Bronchus fibroblast of lung (primary cell): ENCODE measurements around the gene ACTR1A. TPM values are rescaled to one million over a fixed set of nuclear protein-coding genes. Genes with fewer than 3 reads are reported as not detected.

ENCODE experiments used
- total RNA-seq: library from RNA; depleted of rRNA; stranded (reverse); fragments of >200 nt; gene quantifications from 2 replicates; pipeline ENCODE4 v1.2.3, GENCODE V29; 2015

Gene ACTR1A
- total RNA-seq: 158 and 161 TPM in 2 replicates

DNA sequence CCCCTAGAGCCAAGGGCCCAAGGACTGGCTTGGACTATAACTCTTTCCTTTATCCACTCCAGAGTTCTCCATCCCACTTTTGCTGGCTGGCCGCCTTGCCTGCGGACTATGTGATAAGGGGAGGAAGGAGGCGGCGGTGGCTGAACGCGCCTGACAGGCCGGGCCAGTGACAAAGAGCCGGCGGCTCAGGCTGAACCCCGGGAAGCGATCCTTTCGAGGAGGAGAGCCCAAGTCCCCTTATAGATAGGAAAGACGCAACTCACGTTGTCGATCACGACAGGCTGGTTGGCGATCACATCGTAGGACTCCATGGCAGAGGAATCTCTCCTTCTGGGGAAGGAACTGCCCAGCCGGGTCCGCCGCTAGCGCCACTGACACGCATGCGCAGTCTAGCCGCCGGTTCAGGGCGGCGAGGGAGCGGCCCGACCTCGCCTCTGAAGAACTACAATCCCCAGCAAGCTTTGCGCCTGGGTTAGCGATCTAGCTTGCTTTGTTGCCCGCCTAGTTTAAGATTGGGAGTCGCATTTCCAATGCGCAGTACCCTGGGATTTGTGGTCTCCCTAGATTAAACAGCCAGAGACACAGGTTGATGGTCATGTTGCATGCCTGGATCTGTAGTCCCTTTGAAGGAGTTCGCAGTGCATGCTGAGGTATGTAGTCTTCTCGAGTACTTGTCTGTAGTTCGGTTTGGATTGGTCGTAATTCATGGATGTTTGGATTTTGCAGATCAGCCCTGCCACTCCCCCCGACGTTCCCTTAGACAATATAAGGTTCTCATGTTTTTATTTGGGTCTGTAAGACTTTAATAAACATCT lies at the start of gene ACTR1A:
ACTR1A (minus strand) TSS at position 376 of the 815 bp plus-strand sequence; CDS start at position 311, 65 bp downstream.

DNA sequence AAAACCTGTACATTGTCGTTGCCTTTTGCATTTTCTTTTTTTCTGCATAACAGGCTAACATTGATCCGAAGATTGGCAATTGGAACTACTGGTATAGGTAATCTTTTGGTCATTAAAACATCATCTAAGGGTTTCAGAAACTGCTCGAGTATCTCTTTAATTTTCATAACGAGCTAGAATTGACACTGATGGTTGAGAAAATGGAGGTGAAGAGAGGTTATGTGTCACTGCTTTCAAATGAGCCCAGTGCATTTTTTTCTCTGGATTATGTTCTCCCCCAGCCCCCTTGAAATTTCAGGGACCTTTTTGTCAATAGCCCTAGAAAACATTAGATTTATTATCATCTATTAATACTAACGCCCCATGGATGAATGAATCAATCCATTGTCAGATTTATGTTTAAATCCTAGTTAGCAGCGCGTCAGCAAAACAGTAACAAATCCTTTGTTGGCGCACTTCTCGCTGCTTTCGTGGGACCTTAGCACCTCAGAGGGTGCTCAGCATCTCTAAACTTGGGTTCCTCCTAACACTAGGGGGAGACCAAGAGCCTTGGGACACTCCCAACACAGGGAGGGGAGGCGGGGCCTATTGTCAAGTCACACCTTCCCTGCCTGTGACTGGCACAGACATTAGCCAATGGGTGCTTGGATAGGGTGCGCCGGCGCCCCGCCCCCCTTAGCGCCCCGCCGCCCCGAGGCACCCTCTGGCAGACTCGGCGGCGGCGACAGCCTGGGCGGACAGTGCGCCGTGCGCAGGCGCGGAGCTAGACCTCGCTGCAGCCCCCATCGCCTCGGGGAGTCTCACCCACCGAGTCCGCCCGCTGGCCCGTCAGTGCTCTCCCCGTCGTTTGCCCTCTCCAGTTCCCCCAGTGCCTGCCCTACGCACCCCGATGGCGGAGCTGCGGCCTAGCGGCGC lies 1.0 kb upstream of the ACTR1A start, which contains the start of gene SUFU:
SUFU (plus strand) TSS at position 709 of the 915 bp plus-strand sequence; CDS start at position 890, 181 bp downstream.

DNA sequence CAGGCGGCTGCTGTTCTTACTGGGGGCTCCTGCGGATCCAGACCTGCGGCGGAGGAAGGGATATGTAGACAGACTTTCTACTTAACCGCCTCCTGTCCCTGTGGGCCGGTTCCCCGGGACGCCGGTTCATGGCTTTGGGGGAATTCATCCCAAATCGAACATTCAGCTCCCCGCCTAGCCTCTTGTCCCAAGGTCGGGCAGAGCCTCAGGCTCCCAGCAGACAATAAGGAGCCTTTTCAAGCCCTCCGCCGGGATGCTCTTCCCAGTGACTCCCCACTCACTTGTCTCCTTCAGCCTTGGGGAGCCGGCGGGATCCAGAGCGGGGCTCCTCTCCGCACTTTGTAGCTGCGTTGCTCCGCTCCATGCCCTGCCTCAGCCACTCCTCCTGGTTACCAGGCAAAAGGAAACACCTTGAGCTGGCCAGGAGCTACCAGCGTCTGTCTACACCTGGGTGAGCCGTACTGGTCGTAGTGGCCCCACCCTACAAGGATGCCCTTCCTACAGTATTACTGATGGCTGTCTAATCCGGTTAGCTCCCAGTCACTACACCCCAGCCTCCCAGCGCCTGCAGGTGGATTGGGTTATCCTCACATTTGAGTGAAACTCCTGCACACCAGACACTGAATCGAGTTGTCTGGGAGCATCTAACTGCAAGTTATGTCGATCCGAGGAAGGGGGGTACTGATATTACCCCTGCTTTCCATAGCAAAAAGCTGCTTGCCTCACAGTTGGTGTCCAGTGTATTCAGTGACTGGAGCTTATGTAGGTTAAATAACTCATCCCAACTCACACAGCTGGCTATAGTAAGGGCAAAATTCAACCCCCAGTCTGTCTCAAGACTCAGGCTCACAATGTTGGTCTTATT lies 51.2 kb downstream of the ACTR1A start, which contains the start of gene C10orf95:
C10orf95 (minus strand) TSS at position 439 of the 865 bp plus-strand sequence. CDS start 450 bp downstream, outside the sequence.

DNA sequence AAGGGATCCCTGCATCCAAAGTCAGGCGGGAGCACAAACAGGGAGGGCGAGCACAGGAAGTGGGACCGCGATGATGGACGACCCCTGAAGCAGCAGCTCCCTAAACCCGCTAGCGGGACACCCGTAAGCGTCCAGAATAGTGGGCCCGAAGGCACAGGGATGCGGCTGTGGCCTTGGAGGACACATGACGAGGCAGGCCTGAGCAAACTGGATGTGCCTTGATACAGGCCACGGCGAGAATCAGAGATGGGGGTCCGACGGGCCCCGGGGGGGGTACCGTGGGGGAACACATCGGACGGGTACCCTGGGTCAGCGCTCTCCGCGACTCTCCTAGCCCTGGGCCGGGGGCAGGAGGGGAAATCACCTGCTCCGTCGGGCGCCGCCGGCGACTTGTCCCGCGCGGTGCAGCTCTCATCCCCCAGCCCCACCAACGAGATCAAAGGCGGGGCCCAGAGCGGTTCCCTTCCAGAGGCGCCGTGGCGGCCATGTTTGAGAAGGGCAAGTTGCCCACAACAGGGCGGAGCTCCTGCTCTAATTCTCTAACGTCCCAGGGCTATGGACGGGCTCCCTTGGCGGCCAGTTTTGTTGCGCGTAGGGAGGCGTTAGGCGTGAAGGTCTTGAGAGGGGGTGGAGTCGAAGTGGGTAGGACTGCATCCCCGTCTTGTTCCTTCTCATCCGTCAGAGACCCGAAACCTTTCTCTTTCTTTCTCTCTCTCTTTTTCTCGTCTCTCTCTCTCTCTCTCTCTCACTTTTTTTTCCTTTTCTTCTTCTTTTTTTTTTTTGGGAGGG lies 70.2 kb downstream of the ACTR1A start, which contains the start of gene CUEDC2:
CUEDC2 (minus strand) TSS at position 413 of the 789 bp plus-strand sequence. CDS start 7,386 bp downstream, outside the sequence.

Other genes with a start within 250 kb of the ACTR1A start
- 22.4 and 22.9 TPM in 2 replicates for gene NFKB2, start 107.0 kb downstream of the ACTR1A start, total RNA-seq
- gene PSD, start 83.9 kb downstream of the ACTR1A start, total RNA-seq: 0.67 and 1.9 TPM in 2 replicates
- 19.6 and 21.0 TPM in 2 replicates for gene FBXL15, start 81.9 kb downstream of the ACTR1A start, total RNA-seq
- gene CUEDC2, start 70.1 kb downstream of the ACTR1A start, total RNA-seq: 102 and 104 TPM in 2 replicates
- gene C10orf95, start 51.2 kb downstream of the ACTR1A start, total RNA-seq: 0.15 and 0.17 TPM in 2 replicates
- 5.4 and 5.5 TPM in 2 replicates for gene SUFU, start 1.3 kb upstream of the ACTR1A start, total RNA-seq
- gene TRIM8, start 141.8 kb upstream of the ACTR1A start, total RNA-seq: 90.3 and 92.6 TPM in 2 replicates
- gene ARL3, start 211.7 kb upstream of the ACTR1A start, total RNA-seq: 10.4 and 12.1 TPM in 2 replicates
- 2.5 and 3.9 TPM in 2 replicates for gene SFXN2, start 211.9 kb upstream of the ACTR1A start, total RNA-seq
- 41.3 and 41.9 TPM in 2 replicates for gene WBP1L, start 241.2 kb upstream of the ACTR1A start, total RNA-seq